Astrocyte of the spinal cord (primary cell): Measurements from ENCODE around the gene ITGA8.
"Not testable (repeated sequence)": the region's sequence is repeated elsewhere in the genome, so short reads cannot be mapped to it uniquely, and the experiment has no call there.

Source experiments
- DNase-seq: peaks from one replicate; pipeline ENCODE4 v3.0.0; 2011; ENCODE audit warnings: low read depth, low spot score
- H3K4me3 ChIP-seq: 2 replicates; pipeline ENCODE4 v1.5.1; 2011; ENCODE audit warnings: low read depth, mild to moderate bottlenecking, low read length, moderate library complexity
- in situ Hi-C: cut with HindIII; loops from 2 replicates; pipeline ENCODE4 v1.10.0; 2017; ENCODE audit warnings: low sequenced_read_pairs
- TF ChIP-seq, protein P1 (sequence below): IDR thresholded peaks from 2 replicates; pipeline ENCODE4 v1.5.1; 2012; ENCODE audit warnings: low read depth, mild to moderate bottlenecking, low read length, inconsistent platforms

The ITGA8 gene

DNA sequence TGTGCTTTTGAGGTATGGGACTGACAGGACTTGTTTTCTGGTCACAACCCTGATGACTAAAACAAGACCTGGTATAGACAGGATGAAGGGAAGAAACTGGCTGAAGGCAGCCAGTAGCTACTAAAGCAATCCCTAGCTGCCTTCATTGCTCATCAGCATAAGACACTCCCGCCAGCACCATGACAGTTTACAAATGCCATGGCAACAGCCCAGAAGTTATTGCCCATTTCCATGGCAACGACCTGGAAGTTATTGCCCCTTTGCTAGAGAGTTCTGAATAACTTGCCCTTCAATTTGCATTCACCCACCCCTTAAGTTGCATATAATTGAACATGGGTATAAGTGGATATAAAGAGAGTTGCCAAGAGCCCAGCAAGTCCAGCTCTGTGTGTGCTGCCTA, 179.0 kb downstream of the ITGA8 start:
- TF ChIP-seq, protein P1, sequence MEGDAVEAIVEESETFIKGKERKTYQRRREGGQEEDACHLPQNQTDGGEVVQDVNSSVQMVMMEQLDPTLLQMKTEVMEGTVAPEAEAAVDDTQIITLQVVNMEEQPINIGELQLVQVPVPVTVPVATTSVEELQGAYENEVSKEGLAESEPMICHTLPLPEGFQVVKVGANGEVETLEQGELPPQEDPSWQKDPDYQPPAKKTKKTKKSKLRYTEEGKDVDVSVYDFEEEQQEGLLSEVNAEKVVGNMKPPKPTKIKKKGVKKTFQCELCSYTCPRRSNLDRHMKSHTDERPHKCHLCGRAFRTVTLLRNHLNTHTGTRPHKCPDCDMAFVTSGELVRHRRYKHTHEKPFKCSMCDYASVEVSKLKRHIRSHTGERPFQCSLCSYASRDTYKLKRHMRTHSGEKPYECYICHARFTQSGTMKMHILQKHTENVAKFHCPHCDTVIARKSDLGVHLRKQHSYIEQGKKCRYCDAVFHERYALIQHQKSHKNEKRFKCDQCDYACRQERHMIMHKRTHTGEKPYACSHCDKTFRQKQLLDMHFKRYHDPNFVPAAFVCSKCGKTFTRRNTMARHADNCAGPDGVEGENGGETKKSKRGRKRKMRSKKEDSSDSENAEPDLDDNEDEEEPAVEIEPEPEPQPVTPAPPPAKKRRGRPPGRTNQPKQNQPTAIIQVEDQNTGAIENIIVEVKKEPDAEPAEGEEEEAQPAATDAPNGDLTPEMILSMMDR, result no peak
- in situ Hi-C loops, result no loop called here
- H3K4me3 ChIP-seq, result no peak overlapping the region
- no peak for DNase-seq

DNA sequence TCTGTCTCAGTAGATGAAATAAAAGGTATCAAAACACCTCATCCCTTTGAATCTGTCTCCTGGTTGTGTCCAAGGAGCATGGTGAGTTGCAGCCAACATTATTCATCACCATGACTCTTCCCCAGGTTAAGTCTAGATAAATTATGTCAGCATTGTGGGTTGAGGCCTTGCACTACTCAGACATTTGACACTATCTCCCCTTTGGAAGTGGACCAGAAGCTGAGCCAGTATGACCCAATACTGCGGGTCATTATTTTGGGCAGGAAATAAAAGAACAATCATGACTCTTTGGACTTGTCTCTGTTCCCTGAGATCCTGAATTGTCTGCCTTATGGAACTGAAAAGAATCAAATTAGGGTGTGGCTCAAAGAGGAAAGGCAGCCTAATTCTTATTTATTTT, 180.5 kb downstream of the ITGA8 start:
- DNase-seq, result no peak
- TF ChIP-seq, protein P1, result no peak
- no peak overlapping the region for H3K4me3 ChIP-seq
- in situ Hi-C loops, result no loop called here

DNA sequence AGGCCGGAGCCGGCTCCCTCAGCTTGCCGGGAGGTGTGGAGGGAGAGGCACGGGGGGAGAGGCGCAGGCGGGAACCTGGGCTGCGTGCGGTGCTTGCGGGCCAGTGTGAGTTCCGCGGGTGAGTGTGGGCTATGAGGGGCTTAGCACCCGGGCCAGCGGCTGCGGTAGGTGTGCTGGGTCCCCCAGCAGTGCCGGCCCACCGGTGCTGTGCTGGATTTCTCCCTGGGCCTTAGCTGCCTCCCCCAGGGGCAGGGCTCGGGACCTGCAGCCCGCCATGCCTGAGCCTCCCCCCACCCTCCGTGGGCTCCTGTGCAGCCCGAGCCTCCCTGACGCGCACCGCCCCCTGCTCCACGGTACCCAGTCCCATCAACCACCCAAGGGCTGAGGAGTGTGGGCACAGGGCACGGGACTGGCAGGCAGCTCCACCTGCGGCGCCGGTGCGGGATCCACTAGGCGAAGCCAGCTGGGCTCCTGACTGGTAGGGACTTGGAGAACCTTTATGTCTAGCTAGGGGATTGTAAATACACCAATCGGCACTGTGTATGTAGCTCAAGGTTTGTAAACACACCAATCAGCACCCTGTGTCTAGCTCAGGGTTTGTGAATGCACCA, 184.7 kb downstream of the ITGA8 start:
- DNase-seq, H3K4me3 ChIP-seq, in situ Hi-C loops: not testable (repeated sequence)

DNA sequence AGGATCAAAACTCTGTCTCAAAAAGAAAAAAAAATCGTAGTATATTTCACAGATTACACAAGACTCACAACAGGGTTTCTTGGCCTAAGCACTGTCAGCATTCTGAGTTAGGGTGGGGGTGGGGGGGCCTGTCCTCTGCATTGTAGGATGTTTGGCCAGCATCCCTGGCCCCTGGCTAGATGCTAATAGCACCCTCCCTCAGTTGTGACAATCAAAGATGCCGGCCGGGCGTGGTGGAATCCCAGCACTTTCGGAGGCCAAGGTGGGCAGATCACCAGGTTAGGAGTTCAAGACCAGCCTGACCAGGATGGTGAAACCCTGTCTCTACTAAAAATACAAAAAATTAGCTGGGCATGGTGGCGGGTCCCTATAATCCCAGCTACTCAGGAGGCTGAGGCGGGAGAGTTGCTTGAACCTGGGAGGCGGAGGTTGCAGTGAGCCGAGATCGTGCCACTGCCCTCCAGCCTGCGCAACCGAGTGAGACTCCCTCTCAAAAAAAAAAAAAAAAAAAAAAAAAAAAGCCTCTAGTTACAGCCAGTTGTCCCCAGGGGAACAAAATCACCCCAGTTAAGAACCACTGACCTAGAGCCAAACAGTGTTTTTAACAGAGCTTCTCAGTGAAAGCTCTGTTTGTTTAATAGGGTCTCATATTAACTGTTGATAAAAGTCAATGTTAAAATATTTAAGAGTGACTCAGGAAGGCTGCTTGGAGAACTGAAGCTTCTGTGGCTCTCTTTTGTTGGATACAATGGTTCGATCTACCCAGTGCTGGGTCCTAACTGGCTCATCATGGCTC, 187.6 kb downstream of the ITGA8 start:
- DNase-seq, result no peak
- TF ChIP-seq, protein P1, result no peak
- H3K4me3 ChIP-seq, result no peak overlapping the region
- in situ Hi-C loops, result no loop called here

DNA sequence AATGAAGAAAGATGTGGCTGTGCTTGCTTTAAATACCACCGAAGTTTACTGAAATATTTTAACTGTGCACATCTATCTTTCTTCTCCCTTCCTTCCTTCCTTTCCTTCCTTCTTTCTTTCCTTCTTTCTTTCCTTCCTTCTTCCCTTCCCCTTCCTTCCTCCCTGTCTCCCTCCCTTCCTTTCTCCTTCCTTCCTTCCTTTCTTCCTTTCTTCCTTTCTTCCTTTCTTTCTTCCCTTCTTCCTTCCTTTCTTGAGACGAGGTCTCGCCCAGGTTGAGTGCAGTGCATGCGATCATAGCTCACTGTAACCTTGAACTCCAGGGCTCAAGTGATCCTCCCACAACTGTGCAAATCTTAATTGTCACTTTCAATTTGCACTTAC, 190.9 kb downstream of the ITGA8 start:
- in situ Hi-C loops, result no loop called here
- no peak for DNase-seq
- TF ChIP-seq, protein P1, result no peak

DNA sequence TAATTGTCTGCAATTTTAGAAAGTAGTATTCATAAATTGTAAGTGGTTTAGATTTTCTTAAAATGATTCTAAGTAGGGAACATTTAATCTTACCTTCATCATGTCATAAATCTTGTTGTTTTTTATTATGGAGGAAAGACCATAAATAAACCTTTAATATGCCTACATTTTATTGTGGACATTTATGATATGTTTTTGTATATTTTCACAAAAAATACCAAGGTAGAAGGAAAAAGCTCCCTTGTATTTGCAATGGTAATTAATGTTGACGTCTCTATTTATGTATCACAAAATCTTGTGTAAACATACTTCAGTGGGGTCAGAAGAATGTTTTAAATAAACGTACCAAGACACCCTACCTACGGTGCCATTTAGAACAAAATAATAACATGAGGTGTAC, 193.0 kb downstream of the ITGA8 start:
- no peak overlapping the region for H3K4me3 ChIP-seq
- no peak for DNase-seq
- in situ Hi-C loops, result no loop called here
- TF ChIP-seq, protein P1, result no peak

More for the DNA sequence above, 190.9 kb downstream of the ITGA8 start:
- no peak overlapping the region for H3K4me3 ChIP-seq

DNA sequence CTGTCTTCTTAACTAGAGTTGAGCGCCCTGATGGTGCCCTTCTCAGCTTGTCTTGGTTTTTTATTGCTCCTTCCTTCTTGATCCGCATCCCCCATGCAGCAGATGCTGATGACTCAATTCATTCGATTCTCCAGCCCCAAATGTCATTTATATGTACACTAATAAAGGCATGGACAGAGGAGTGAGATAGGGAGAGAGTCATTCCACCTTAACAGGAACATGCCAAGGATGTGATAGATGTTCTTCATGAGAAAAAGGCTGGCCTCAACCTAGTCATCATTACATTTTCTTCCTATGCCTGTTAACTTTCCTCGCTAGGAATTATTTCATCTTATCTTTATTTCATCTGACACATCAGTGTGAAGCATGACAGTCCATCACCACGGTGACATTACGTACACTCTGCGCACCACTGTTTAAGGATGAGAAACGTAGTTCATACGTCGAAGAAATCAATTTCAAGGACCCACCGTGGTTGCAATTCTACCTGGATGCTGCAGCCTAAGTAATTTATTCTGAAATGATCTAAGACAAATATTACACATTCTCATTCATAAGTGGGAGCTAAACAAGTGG, 198.3 kb downstream of the ITGA8 start:
- in situ Hi-C loops, result no loop called here
- no peak for DNase-seq
- no peak overlapping the region for H3K4me3 ChIP-seq
- TF ChIP-seq, protein P1, result no peak
